PC-3 (cell line): ENCODE data around the gene CDSN. TPM values are rescaled to one million over a fixed set of nuclear protein-coding genes. Genes with fewer than 3 reads are reported as not detected.

ENCODE experiments used
- ATAC-seq: fragments of 200-7000 bp; cut with Tn5 transposase; 2 replicates; pipeline ENCODE4 v1.9.1; 2020; ENCODE audit warnings: mild to moderate bottlenecking, moderate library complexity
- BruUV-seq: library from RNA; stranded (reverse); fragments of 400-500 nt; replicated peaks from 2 replicates; lab custom pipeline; 2021; lab: Mats Ljungman, UMichigan
- CTCF ChIA-PET: fragments of 300-600 bp; sonication (Branson Sonifier 250); formaldehyde crosslinking; loops from one replicate; lab custom pipeline; 2022; ENCODE audit warnings: antibody characterized with exemption; lab: Charles Lee
- POLR2A ChIA-PET: fragments of 300-600 bp; sonication (Branson Sonifier 250); formaldehyde crosslinking; loops from one replicate; lab custom pipeline; 2022; ENCODE audit warnings: antibody characterized with exemption; ENCODE audit not compliant: unreplicated experiment; lab: Charles Lee
- DNase-seq: peaks from one replicate; pipeline ENCODE4 v3.0.0-alpha.2; 2015
- H2AFZ ChIP-seq: fragments of 300-600 bp; sonication (generic); 2 replicates; pipeline ENCODE4 v1.6.0; 2016; ENCODE audit warnings: antibody characterized with exemption, low read length
- H3F3A ChIP-seq: fragments of 300-600 bp; sonication (generic); one replicate; pipeline ENCODE4 v1.6.0; 2017; ENCODE audit warnings: antibody characterized with exemption, low read length, control low read depth, mild to moderate bottlenecking; ENCODE audit not compliant: unreplicated experiment
- H3K27ac ChIP-seq: fragments of 300-600 bp; sonication (generic); 2 replicates; pipeline ENCODE4 v1.5.1; 2016; ENCODE audit warnings: mild to moderate bottlenecking, low read length
- H3K27me3 ChIP-seq: fragments of 300-600 bp; sonication (generic); 2 replicates; pipeline ENCODE4 v1.6.1; 2016; ENCODE audit warnings: low read length, mixed read lengths
- H3K36me3 ChIP-seq: fragments of 300-600 bp; sonication (generic); 2 replicates; pipeline ENCODE4 v1.6.1; 2016; ENCODE audit warnings: low read depth, mixed run types, low read length, mixed read lengths
- H3K4me1 ChIP-seq: fragments of 300-600 bp; sonication (generic); 2 replicates; pipeline ENCODE4 v1.5.1; 2016; ENCODE audit warnings: low read length; ENCODE audit not compliant: insufficient read depth
- H3K4me2 ChIP-seq: fragments of 300-600 bp; sonication (generic); 2 replicates; pipeline ENCODE4 v1.6.0; 2016; ENCODE audit warnings: low read length
- H3K4me3 ChIP-seq: fragments of 300-600 bp; sonication (generic); 2 replicates; pipeline ENCODE4 v1.5.1; 2016; ENCODE audit warnings: mild to moderate bottlenecking, low read length, mixed read lengths
- H3K79me2 ChIP-seq: fragments of 300-600 bp; sonication (generic); 2 replicates; pipeline ENCODE4 v1.6.1; 2017; ENCODE audit warnings: low read length, mixed read lengths
- H3K9ac ChIP-seq: fragments of 300-600 bp; sonication (generic); 2 replicates; pipeline ENCODE4 v1.6.0; 2016; ENCODE audit warnings: mild to moderate bottlenecking, low read length
- H3K9me2 ChIP-seq: fragments of 300-600 bp; sonication (generic); replicated peaks from 2 replicates; pipeline ENCODE4 v1.6.1; 2016; ENCODE audit warnings: mixed run types, low read length, mixed read lengths
- H3K9me3 ChIP-seq: fragments of 300-600 bp; sonication (generic); 2 replicates; pipeline ENCODE4 v1.6.1; 2016; ENCODE audit warnings: low read length, mixed read lengths
- H4K20me1 ChIP-seq: fragments of 300-600 bp; sonication (generic); 2 replicates; pipeline ENCODE4 v1.6.1; 2016; ENCODE audit warnings: low read length, mixed read lengths
- EZH2 ChIP-seq: fragments of 300-600 bp; sonication (generic); IDR thresholded peaks from one replicate; pipeline ENCODE4 v1.6.1; 2017; ENCODE audit warnings: antibody characterized with exemption, mild to moderate bottlenecking, low read length; ENCODE audit not compliant: unreplicated experiment
- EZH2phosphoT487 ChIP-seq: fragments of 300-600 bp; sonication (generic); IDR thresholded peaks from 2 replicates; pipeline ENCODE4 v1.6.1; 2018; ENCODE audit warnings: mild to moderate bottlenecking, antibody characterized with exemption, low read length, borderline replicate concordance
- intact Hi-C: fragments of 100-400 bp; cut with micrococcal nuclease; formaldehyde crosslinking; loops from 2 replicates; pipeline ENCODE4 v1.9.0; 2023
- total RNA-seq: library from RNA; depleted of rRNA; stranded (reverse); fragments of >200 nt; gene quantifications from 2 replicates; pipeline ENCODE4 v1.2.3, GENCODE V29; 2014
- TF ChIP-seq, protein P1 (sequence below): fragments of 300-600 bp; sonication (generic); conservative IDR thresholded peaks from 2 replicates; pipeline ENCODE4 v1.5.1; 2017; ENCODE audit warnings: antibody characterized with exemption, low read depth, mild to moderate bottlenecking, low read length

Gene CDSN
- total RNA-seq, 1 experiment from 2014 or later = 0.55 TPM

DNA sequence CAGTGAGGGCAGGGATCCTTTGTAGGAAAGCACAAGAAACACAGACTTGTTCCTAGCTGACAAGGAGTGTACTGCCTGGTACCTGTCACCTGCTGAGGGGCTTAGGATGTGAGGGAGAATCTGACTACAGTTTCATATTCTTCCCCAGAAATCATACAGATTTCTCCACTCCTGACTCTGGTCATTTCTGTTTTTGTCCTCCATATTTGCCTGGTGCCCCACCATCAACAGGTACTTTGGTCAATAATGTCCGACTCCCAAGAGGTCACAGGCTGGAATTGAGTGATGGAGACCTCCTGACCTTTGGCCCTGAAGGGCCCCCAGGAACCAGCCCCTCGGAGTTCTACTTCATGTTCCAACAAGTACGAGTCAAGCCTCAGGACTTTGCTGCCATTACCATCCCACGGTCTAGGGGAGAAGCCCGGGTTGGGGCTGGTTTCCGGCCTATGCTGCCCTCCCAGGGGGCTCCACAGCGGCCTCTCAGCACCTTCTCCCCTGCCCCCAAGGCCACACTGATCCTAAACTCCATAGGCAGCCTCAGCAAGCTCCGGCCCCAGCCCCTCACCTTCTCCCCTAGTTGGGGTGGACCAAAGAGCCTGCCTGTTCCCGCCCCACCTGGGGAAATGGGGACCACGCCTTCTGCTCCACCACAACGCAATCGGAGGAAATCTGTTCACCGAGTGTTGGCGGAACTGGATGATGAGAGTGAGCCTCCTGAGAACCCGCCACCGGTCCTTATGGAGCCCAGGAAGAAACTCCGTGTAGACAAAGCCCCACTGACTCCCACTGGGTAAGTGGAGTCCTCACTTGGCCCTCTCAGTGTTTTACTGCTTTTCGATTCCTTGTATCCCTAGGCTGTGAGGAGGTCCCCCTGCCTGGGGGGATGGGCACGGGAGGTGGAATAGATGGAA, 41.2 kb upstream of the CDSN start:
- Histone ChIP-seq H4K20me1 (no peaks in the 10 kb centered on the region), H3K4me3 (no peak overlapping the region), H3K27ac (no peak overlapping the region), H3K4me2 (no peak overlapping the region), H3K36me3 (peaks cover 12% of the 10 kb centered on the region; the same call in 1 of the 2 replicates), H3K79me2 (peaks cover 37% of the 10 kb centered on the region), H2AFZ (no peak overlapping the region), H3F3A (no peaks in the 10 kb centered on the region), H3K9me2 (no peaks in the 10 kb centered on the region), H3K9ac (no peak overlapping the region), H3K9me3 (no peaks in the 10 kb centered on the region), H3K27me3 (no peaks in the 10 kb centered on the region), H3K4me1 (peaks cover 17% of the 10 kb centered on the region)
- POLR2A ChIA-PET = no interaction called here
- intact Hi-C loops = no loop called here
- ATAC-seq = no peak
- no peak for DNase-seq
- TF ChIP-seq EZH2phosphoT487 (no peak), EZH2 (no peak)
- TF ChIP-seq, protein P1, sequence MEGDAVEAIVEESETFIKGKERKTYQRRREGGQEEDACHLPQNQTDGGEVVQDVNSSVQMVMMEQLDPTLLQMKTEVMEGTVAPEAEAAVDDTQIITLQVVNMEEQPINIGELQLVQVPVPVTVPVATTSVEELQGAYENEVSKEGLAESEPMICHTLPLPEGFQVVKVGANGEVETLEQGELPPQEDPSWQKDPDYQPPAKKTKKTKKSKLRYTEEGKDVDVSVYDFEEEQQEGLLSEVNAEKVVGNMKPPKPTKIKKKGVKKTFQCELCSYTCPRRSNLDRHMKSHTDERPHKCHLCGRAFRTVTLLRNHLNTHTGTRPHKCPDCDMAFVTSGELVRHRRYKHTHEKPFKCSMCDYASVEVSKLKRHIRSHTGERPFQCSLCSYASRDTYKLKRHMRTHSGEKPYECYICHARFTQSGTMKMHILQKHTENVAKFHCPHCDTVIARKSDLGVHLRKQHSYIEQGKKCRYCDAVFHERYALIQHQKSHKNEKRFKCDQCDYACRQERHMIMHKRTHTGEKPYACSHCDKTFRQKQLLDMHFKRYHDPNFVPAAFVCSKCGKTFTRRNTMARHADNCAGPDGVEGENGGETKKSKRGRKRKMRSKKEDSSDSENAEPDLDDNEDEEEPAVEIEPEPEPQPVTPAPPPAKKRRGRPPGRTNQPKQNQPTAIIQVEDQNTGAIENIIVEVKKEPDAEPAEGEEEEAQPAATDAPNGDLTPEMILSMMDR = no peak
- no TSS peak for BruUV-seq
- CTCF ChIA-PET = no interaction called here

DNA sequence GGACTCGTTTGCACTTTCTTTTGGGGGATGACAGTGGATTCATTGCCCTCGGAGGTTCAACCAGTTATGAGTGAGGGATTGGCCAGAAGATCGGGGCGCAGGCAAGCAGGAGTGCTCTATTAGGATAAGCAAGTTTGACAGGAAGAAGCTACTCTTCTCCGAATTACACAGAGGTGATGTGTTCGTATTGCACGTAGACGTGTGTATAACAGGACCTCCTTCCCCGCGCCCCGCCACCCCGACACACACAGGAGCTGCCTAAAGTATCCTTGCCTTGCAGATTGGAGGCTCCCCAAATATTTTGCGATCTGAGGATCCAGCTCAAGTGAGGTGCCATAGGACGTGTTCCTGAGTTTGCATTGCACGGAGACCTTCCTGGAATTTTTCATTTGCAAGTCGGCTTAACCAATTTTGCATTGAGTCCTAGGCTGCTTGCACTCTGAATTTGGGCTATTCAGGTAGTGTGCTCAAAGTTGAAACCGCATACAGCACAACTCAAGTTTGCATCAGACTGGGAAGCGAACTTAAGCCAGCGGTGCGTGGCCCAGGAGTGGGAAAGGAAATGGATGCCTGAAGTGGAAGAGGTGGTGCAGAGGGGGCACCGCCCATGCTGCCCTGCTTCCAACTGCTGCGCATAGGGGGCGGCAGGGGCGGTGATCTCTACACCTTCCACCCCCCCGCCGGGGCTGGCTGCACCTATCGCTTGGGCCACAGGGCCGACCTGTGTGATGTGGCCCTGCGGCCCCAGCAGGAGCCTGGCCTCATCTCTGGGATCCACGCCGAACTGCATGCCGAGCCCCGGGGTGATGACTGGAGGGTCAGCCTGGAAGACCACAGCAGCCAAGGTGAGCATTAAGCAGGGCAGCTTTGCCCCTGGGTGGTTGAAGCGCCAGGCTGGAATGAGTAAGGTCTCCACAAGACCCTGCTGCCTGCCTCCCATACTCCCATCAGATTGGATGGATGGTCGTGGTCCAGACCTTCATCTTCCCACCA, 38.9 kb upstream of the CDSN start:
- TSS peak; percentile 36 for BruUV-seq
- DNase-seq (peak; percentile 46), ATAC-seq (peak; percentile 20)
- peak overlapping the region; percentile 94 for H2AFZ ChIP-seq
- POLR2A ChIA-PET = interaction anchor here (0.6 to 1.0 kb wide), 2 partner anchors 20 to 35 kb away, joined by 3 to 4 read pairs; no protein-coding TSS in a partner anchor
- peaks cover 17% of the 10 kb centered on the region for H3K4me1 ChIP-seq
- TF ChIP-seq, protein P1 = no peak
- no peak for TF ChIP-seq EZH2phosphoT487
- no peak for TF ChIP-seq EZH2
- H3K27ac ChIP-seq = peak overlapping the region; percentile 4; the same call in 1 of the 2 replicates
- peaks cover 37% of the 10 kb centered on the region for H3K79me2 ChIP-seq
- no peaks in the 10 kb centered on the region for H3F3A ChIP-seq
- no peaks in the 10 kb centered on the region for H3K9me3 ChIP-seq
- peak overlapping the region; percentile 95 for H3K4me2 ChIP-seq
- CTCF ChIA-PET = interaction anchor here (0.6 to 0.8 kb wide), 3 partner anchors 44 to 283 kb away, joined by 3 to 9 read pairs (median 5); no protein-coding TSS in a partner anchor
- H4K20me1 ChIP-seq = no peaks in the 10 kb centered on the region
- peak overlapping the region; percentile 89 for H3K9ac ChIP-seq
- H3K36me3 ChIP-seq = peaks cover 18% of the 10 kb centered on the region; the same call in 1 of the 2 replicates
- intact Hi-C loops = loop anchor here (2.0 kb wide), 1 partner anchor 34 kb away; no protein-coding TSS in a partner anchor
- H3K9me2 ChIP-seq = no peaks in the 10 kb centered on the region
- H3K4me3 ChIP-seq = peak overlapping the region; percentile 88
- H3K27me3 ChIP-seq = no peaks in the 10 kb centered on the region
